ENCODE data around the gene GRIP1. TPM values are rescaled to one million over a fixed set of nuclear protein-coding genes. Genes with fewer than 3 reads are reported as not detected.

GRIP1 gene
- total and polyA plus RNA-seq, 2 experiments from 2014 or later = 7.7 TPM

DNA sequence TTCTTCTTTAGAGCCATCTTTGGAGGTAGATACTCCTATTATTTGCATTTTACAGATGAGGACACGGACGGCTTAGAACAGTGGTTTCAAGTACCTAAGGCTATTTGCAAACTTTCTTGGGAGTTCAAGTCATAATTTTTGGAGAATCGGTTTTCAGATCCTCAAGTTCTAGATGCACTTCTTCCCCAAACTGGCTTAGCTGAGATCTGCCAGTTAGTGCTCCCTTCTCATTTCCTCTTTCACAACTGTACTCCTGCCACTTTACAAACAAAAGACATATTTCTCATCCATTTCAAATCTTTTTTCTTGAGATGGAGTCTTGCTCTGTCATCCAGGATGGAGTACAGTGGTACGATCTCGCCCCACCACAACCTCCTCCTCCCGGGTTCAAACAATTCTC, 299.3 kb downstream of the GRIP1 start:
- H3K4me2 ChIP-seq = no peak overlapping the region
- H3K4me1 ChIP-seq (ENCODE audit: insufficient read depth) = no peaks in the 10 kb centered on the region
- H3K36me3 ChIP-seq (replicated peaks; ENCODE audit: insufficient read depth, low read depth) = no peaks in the 10 kb centered on the region
- H3K4me3 ChIP-seq = no peak overlapping the region
- no peaks in the 10 kb centered on the region for H4K20me1 ChIP-seq (ENCODE audit: insufficient read depth, poor library complexity, severe bottlenecking)
- TF ChIP-seq EZH2phosphoT487 (IDR thresholded peaks at IDR 0.05; ENCODE audit: low read depth, severe bottlenecking, unreplicated experiment) = no peak
- TF ChIP-seq, protein P1, sequence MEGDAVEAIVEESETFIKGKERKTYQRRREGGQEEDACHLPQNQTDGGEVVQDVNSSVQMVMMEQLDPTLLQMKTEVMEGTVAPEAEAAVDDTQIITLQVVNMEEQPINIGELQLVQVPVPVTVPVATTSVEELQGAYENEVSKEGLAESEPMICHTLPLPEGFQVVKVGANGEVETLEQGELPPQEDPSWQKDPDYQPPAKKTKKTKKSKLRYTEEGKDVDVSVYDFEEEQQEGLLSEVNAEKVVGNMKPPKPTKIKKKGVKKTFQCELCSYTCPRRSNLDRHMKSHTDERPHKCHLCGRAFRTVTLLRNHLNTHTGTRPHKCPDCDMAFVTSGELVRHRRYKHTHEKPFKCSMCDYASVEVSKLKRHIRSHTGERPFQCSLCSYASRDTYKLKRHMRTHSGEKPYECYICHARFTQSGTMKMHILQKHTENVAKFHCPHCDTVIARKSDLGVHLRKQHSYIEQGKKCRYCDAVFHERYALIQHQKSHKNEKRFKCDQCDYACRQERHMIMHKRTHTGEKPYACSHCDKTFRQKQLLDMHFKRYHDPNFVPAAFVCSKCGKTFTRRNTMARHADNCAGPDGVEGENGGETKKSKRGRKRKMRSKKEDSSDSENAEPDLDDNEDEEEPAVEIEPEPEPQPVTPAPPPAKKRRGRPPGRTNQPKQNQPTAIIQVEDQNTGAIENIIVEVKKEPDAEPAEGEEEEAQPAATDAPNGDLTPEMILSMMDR (IDR thresholded peaks at IDR 0.05; ENCODE audit: poor library complexity) = no peak
- TF ChIP-seq EZH2 (IDR thresholded peaks at IDR 0.05; ENCODE audit: borderline replicate concordance) = no peak
- H3K27me3 ChIP-seq = no peaks in the 10 kb centered on the region
- no peaks in the 10 kb centered on the region for H3K79me2 ChIP-seq
- DNase-seq (ENCODE audit: low spot score) = no peak
- H2AFZ ChIP-seq = no peak overlapping the region
- 98% methylated on average over 6 of the region's 6 CpGs for WGBS (ENCODE audit: low lambda C conversion rate, missing lambda C conversion rate)
- H3K9me3 ChIP-seq (ENCODE audit: low read depth) = no peaks in the 10 kb centered on the region
- no peak overlapping the region for H3K27ac ChIP-seq
- H3K9me2 ChIP-seq (replicated peaks; ENCODE audit: insufficient read depth) = no peaks in the 10 kb centered on the region

DNA sequence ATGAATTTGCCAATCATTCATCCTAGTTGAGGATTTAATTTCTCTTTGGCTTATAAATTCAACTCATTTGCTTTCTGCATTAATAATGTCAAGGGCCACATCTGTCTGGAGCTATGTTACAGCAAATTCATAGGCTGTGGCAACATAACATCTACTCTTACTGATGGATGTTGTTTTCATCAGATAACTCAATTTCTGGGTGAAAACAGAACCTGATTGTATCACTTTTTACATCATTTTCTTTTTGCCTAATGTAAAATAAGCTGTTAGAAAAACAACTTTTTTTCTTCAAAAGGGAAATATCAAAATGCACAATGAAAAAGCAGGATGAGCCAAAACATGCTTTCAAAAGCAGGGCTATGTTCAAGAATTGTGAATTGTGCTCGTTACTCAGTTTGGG, 303.3 kb downstream of the GRIP1 start:
- H3K9me3 ChIP-seq (ENCODE audit: low read depth) = no peaks in the 10 kb centered on the region
- no peak overlapping the region for H3K4me2 ChIP-seq
- no peak overlapping the region for H3K27ac ChIP-seq
- no peaks in the 10 kb centered on the region for H3K79me2 ChIP-seq
- TF ChIP-seq, protein P1 (IDR thresholded peaks at IDR 0.05; ENCODE audit: poor library complexity) = no peak
- TF ChIP-seq EZH2phosphoT487 (IDR thresholded peaks at IDR 0.05; ENCODE audit: low read depth, severe bottlenecking, unreplicated experiment) = no peak
- TF ChIP-seq EZH2 (IDR thresholded peaks at IDR 0.05; ENCODE audit: borderline replicate concordance) = no peak
- H3K4me1 ChIP-seq (ENCODE audit: insufficient read depth) = no peaks in the 10 kb centered on the region
- H3K9me2 ChIP-seq (replicated peaks; ENCODE audit: insufficient read depth) = no peaks in the 10 kb centered on the region
- H3K4me3 ChIP-seq = no peak overlapping the region
- H3K36me3 ChIP-seq (replicated peaks; ENCODE audit: insufficient read depth, low read depth) = no peaks in the 10 kb centered on the region
- H4K20me1 ChIP-seq (ENCODE audit: insufficient read depth, poor library complexity, severe bottlenecking) = no peaks in the 10 kb centered on the region
- WGBS (ENCODE audit: low lambda C conversion rate, missing lambda C conversion rate) = 93% methylated on average over 1 of the region's 1 CpG
- no peak for DNase-seq (ENCODE audit: low spot score)
- H2AFZ ChIP-seq = no peak overlapping the region
- H3K27me3 ChIP-seq = no peaks in the 10 kb centered on the region

DNA sequence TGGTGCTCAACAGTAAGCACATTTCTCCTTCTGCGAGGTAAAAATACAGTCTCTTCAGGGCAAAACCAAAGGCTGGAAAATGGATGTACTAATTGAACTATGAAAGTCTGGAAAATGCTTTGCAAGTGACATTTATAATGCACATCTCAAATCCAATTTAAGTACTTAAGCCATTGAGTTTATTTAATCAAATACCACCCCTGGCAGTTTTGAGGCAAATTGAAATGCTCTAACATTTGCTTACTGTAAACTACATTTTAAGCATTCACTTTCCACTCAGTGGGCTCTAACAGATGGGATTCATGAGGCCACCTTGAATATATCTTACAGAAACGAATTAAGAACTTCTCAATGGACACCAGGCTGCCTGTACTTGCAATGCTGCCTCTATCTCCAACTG, 306.9 kb downstream of the GRIP1 start:
- no peak overlapping the region for H2AFZ ChIP-seq
- TF ChIP-seq EZH2 (IDR thresholded peaks at IDR 0.05; ENCODE audit: borderline replicate concordance) (no peak), EZH2phosphoT487 (IDR thresholded peaks at IDR 0.05; ENCODE audit: low read depth, severe bottlenecking, unreplicated experiment) (no peak)
- TF ChIP-seq, protein P1 (IDR thresholded peaks at IDR 0.05; ENCODE audit: poor library complexity) = no peak
- no peaks in the 10 kb centered on the region for H3K9me3 ChIP-seq (ENCODE audit: low read depth)
- no peak for DNase-seq (ENCODE audit: low spot score)
- H3K4me3 ChIP-seq = no peak overlapping the region
- no peaks in the 10 kb centered on the region for H4K20me1 ChIP-seq (ENCODE audit: insufficient read depth, poor library complexity, severe bottlenecking)
- H3K4me1 ChIP-seq (ENCODE audit: insufficient read depth) = no peaks in the 10 kb centered on the region
- H3K4me2 ChIP-seq = no peak overlapping the region
- no peaks in the 10 kb centered on the region for H3K9me2 ChIP-seq (replicated peaks; ENCODE audit: insufficient read depth)
- H3K27ac ChIP-seq = no peak overlapping the region
- H3K36me3 ChIP-seq (replicated peaks; ENCODE audit: insufficient read depth, low read depth) = no peaks in the 10 kb centered on the region
- H3K27me3 ChIP-seq = no peaks in the 10 kb centered on the region
- 54% methylated on average over 2 of the region's 2 CpGs for WGBS (ENCODE audit: low lambda C conversion rate, missing lambda C conversion rate)
- H3K79me2 ChIP-seq = no peaks in the 10 kb centered on the region

Data from hepatocyte (in vitro differentiated cells).